T-helper 9 cell (primary cell): Measurements from ENCODE around the gene SLC35F4.

Experiments
- DNase-seq: peaks from one replicate; pipeline ENCODE4 v3.0.0-alpha.2; 2020

Gene SLC35F4

DNA sequence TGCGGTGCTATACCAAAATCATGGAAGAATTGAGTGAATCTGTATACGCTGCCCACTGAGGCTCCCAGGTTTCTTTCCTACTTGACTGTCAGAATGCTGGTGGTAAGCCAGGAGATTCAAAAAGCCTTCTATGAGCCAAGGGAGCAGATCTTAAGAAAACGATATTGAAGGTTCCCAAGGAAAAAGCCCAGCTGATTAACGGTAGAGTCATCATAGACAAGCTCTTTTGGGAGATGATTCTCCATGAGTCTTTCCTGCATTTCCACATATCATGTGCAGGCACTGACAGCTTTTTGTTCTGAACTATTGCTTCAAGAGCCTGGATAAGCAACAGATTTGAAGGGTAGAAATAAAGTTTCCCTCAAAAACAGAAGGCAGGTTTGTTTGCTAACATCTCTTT is 17.5 kb downstream of the SLC35F4 start:
- no peak for DNase-seq

DNA sequence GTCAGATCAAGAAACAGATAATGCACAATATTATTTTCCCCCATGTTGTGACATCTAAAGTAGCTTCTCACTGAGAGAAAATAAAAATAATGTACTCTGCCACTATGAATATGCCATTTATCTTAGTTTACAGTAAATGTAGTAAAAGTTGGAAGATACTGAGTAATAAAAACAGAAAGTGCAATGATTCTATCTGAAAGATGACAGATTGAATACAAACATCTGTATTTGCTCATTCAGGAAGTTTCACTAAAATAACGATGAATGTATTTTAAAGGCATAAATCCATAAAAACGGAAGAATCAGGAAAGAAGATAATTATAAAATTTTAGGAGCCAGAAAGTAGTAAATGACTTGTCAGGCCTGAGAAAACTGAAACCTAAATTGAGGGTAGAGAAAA is 18.2 kb downstream of the SLC35F4 start:
- DNase-seq = no peak

DNA sequence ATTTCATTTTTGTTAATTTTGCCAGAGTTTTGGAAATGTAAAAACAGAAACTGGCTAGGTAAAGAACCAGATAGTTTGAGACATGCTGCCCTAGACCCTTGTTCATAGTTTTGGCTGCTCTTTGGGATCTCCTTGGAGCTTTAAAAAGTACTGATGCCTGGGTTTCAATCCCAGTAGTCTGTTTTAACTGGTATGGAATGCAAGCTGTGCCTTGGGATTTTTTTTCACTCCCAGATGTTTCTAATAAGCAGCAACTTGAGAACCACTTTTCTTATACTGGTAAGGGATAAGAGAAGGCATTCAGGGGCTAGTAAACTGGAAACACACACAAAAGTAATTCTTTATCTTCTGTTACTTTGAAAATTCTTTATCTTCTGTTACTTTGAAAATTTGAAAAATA is 18.8 kb downstream of the SLC35F4 start:
- DNase-seq = no peak

DNA sequence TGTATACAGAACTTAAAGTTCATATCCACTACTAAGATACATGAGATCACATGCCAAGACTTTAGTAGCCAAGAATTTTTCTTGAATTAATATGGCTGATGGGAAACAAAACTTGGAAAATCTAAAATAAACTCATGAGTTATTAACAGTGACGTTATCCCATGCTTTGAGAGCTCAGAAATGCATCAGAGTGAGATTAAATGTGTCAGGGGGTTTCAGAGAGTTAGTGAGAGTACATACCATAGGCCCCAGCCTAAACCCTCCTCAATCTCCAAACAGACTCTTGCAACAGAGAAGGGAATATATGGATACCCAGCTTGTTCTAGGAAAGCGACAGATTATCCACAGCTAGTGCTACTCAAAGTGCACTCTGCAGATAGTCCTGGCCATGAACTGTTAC is 19.3 kb downstream of the SLC35F4 start:
- DNase-seq = no peak

DNA sequence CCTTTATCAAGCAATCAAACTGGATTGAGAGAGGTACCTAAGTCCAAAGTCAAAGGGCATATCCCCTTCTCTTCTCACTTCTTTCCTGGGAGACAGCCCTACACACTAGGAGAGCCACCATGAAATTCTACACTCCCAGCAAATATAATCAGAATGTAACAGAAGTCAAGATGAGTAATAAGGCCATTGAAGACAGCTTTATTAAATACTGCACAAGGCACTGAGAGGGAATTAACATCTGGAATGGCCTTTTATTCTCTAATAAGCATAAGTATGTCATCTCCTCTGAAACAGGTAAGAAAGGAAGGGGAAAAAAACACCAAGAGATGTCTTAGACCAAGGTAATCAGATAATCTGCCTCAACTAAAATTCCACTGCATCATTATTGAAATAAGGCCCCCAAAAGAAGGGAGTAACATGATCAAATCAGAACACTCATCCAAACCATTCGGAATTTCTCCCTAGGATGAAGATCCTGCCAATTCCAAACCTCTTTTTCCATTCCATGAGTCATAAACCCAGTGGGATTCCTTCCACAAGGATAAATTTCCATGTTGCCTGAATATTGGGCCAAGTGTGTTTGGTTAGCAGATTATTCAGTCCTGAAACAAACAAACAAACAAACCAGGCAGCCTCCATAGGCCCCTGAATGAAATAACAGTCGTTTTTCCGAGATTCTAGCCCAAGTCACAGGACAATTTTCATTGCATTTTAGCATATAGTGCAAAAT is 19.9 kb downstream of the SLC35F4 start:
- no peak for DNase-seq

DNA sequence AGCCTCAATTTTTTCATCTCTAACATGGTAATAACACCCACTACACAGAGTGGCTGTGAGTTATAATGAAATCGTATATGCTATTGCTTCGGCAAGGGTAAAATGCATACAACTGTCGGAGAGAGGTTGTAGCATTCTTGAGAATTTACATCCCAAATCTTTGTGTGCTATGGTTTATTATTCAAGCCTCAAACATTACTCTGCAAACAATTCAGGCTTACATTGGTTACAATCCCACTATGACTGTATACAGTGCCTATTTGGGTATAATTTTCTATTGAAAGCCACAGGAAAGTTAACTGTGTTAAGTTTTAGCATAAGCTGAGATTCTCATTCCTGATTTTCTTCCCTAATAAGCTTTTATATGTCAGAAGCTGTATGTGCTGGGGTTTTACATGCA is 20.6 kb downstream of the SLC35F4 start:
- no peak for DNase-seq

DNA sequence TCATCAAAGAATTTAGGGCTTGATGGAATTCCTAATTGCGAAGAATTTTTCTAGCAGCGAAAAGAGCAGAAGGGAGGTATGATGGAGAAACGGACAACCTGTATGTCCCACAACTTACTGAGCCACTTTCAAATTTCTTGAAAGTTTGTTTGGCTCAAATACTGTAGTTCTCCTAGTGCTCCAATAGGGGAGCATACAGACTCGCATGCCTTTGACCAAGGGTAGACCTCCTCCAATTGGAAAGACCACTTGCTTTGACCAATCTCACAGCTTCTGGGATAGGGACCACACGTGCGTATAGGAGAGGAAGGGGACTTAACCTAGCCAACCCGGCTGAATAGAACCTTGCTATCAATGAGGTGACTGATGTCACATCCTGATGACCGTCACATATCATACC is 28.6 kb downstream of the SLC35F4 start:
- DNase-seq = no peak

DNA sequence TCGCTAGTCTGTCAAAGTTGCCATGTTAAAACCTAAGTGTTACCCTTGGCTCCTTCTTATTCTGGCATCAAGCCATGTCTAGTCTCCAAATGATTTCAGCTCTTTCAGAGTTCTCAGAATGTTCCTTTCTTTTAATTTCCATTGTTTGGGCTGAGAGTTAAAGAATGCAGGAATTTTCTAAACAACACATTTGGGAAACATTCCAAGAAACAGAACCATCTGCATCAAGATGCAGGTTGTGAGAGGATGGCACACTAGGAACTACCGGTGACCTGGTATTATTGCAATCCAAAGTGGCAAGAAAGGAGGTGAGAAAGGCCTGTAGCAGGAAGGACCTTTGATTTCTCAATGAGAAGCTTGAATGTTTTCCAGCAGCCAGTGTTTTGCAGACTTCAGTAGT is 30.1 kb downstream of the SLC35F4 start:
- no peak for DNase-seq

DNA sequence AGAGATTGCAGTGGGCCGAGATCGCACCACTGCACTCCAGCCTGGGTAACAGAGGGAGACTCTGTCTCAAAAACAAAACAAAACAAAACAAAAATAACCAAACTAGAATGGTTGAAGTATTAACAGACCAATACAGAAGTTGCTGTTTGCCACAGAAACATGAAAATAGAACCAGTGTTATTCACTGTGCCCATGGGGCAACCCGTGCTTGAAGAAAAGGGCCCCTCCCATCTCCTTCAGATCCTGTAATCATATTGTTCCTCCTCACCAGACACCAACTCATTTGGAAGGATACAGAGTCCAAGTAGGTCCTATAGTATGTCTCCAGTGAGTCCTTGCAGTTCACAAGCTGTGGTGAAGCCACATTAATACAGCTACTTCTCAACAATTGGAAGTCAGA is 30.9 kb downstream of the SLC35F4 start:
- DNase-seq = no peak

DNA sequence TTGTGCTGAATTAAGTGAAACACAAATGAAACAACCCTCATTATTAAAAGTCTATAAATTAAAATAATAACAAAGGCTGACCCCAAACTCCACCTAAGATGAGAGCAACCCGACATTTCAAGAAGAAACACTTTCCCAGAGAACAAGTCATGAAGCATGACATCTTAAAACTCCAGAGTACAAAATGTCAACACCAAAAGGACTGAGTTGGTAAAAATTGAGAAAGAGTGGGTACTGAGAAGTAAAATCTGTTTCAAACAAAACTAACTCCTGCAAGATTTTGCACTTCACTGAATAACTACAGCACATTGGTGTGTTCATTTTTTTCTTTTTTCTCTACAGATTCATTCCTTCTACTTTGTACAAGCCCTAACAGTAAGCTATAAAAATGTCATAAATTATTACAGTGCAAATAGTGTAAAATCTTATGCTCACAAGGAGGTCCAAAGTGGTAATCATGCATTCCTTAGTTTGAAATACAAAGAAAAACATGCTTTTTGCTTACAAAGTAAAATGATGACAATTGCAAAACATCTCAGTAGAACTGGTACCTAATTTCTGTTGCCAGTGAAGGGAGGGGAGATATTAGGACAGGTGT is 31.8 kb downstream of the SLC35F4 start:
- no peak for DNase-seq

DNA sequence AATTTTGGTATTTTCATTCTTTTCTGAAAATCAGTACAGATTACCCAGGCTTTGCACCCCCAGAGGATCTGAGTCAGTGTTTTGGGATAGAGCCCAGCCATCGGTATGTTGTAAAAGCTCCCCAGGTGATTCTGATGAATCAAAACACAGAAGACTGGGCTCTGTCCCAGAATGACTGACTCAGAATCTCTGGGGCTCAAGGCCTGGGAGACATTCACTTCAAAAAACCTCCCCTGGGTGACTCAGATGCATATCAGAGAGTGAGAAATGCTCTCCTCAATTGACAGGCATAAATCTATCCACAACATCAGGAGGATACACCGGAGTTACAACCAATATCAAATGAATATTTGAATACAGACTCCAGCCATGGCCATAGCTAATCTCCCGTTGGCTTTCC is 32.6 kb downstream of the SLC35F4 start:
- no peak for DNase-seq

DNA sequence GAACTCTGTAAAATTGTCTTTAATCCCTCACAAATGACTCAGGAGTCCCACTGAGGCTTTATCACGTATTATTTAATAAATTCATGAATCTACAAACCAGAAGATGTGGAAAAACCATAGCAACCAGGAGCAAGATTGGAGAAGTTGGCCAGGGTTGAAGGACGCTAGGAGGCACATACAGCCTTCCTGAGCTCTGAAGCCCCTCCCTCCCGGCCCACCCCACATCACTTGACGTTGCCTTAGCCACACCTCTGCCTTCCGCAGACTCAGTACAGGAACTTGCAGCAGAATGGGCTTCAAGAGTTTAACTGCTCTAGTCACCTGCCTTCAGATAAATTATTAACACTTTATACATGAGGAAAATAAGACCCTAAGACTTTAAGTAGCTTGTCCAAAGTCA is 33.9 kb downstream of the SLC35F4 start:
- DNase-seq = no peak

DNA sequence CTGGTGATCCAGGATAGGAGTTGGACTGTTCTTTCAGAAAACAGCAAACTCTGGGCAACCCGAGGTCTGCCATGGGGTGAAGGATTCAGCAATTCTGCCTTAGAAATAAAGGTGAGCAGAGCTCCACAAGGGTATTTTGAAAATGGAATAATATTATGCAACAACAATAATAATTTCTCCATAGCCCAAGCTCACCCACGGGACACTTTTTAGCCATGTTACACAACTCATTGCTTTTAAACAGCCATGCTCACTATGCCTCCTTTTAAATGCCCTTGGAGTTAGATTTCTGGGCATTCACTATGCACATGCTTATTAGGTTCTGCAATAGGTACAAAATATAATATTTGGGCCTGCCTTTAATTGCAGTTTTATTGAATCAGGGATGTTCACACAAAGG is 37.2 kb downstream of the SLC35F4 start:
- no peak for DNase-seq

DNA sequence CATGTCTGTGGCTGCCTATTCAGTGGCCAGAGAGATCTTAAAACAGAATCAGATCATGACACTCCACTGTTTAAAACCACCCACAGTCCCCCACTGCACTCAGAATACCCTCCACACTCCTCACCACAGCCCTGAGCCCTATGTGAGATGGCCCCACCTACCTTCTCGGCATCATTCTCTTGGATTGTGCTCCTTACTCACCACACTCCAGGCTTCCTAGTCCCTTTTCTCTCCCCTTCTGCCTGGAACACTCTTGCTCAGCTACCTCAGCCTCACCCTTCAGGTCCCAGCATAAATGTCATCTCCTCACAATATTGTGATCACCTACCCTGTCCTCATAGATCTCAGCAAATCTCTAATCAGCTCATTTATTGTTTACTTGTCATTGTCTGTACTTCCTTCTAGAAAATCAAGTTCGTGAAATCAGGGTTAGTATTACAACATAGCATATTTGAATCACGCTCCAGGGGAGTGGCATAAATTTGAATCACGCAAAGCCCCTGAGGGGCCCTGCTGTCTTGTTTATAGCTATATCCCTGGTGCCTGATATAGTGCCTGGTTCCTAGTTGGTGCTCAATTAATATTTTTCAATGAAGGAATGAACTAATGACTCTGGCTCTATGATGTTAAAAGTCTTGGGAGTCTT is 42.8 kb downstream of the SLC35F4 start:
- no peak for DNase-seq

DNA sequence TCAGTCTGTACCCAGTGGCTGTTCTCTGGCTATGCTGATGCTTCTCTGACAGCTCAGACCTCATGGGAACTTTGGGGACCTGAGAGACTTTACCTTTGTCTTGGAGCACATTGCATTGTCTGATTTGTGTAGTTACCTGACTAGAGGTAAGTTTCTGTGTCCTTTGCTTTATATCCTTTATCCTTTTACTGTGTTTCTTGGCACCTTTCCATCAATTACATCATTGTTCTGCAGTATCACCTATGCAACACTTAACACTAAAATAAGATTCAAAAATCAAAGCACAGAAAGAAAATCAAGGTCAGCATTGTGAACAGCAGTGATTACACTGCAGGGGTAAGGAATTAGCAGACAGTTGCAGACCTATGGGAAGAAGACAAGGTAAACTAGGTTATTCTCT is 43.8 kb downstream of the SLC35F4 start:
- DNase-seq = no peak

DNA sequence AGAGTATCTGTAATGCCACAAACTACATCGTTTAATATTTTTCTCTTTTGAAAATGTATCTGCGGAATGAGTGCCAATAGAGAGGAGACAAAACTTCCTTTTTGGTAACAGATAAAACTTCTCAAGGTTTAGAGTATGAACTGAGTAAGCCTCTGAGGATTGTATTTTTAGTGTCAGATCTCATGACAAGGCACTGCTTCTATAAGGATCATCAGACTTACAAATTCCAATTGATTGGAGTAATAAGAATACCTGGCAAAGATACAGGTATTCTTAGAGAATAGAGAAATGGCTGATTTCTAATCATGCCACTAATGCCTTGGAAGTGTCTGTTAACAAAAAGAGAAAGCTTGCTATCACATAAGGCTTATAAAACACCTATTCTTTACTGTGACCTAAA is 45.3 kb downstream of the SLC35F4 start:
- DNase-seq = no peak

DNA sequence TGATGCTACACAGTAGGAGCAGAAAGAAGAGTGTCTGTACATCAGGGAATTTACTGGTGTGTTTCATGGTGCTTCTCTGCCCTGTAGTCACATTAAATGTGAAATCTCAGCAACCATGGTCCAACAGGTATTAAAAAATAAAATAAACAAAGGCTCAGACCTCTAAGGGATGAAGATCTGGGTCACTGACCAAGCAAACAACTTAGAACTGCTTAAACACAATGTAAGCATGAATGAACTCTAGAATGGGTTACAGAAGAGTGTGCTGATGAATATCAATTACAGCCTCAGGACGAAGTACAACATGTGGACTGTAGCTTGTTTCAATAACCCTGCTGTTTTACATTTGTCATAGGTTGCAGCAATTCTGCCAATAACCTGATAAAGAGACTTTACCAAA is 47.4 kb downstream of the SLC35F4 start:
- DNase-seq = no peak

DNA sequence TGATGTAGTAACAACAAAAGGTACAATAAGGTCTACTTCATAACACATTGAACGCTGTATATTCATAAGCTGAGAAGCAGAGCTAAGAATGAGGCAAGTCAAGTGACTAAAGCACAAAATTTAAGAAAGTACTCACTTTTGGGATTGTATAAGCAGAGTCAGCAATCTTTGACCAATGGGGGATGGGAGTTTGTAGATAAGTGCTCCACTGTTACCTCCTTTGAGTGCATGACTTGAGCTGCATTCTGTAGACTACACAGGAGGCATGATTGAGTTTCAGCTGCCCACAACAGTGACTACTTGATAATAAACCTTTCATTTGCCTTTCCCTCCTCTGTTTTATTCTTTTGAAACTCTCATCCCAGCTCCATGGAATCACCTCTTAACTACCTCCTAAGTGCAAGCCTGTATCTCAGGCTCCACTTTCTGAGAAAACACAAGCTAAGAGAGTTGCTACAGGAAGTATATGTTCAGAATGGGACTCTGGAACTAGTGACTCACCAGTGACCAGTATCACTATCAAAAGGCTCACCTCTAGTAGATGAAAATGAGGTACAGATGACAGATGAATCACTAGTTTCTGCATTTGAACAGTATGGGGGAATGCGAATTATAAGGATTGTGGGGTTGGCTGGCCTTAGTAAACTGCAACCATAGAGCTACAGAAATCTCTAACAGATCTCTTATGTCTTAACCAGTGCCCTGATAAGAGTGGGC is 49.2 kb downstream of the SLC35F4 start:
- DNase-seq = no peak

DNA sequence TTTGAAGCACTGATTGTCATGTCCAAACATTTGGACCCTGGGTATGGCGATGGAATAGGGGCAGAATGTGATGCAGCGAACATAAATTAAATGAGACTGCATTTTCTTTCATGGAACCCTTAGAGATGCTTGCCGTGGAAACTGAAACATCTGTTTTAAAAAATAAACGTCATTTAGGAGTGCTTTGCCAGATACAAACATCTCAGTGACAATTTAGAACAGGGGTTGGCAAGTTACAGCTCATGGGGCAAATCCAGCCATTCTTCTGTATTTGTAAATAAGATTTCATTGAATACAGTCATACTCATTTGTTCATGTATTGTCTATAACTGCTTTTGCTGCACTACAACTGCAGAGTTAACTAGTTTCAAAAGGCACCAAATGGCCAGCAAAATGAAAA is 51.2 kb downstream of the SLC35F4 start:
- DNase-seq = no peak

DNA sequence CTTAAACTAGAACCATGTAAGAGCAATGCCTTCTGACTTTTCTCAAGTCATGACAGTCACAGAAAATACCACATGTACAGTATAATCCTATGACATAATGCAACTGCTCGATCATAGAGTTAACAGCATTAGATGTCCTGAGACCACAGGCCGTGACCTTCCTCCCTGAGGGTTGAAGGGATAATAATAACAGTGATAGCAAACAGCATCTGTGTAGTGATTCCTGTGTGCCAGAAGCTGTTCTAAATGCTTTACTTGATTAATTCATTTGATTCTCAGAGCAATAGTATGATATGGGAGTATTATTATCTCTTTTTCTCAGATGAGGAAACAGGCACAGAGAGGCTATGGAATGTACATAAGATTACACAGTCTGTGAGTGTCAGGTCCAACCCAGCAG is 53.2 kb downstream of the SLC35F4 start:
- no peak for DNase-seq

DNA sequence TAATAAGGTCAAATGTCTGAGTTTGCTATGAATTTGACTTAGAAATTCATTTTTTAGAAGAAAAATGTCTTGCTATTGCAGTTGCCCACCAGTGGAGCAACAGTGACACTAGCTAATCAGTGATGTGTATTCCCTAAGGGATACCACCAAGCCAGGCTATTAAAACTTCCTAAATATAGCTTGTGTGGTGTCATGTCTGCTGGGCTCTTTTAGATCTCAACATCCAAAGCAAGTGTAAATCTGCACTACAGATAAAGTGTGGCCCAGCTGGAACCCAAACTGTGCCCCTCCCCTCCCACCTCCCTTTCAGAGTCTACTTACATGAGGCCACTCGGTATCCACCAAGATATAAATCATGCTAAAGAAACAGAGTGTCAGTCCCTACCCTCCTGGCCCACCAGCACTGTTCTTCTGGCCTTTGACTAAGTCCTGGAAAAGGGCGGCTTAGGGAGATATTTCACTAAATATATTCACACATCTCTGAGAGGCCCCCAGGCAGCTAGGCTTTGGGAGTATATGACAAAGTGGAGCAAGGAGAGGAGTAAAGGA is 53.8 kb downstream of the SLC35F4 start:
- DNase-seq = no peak

DNA sequence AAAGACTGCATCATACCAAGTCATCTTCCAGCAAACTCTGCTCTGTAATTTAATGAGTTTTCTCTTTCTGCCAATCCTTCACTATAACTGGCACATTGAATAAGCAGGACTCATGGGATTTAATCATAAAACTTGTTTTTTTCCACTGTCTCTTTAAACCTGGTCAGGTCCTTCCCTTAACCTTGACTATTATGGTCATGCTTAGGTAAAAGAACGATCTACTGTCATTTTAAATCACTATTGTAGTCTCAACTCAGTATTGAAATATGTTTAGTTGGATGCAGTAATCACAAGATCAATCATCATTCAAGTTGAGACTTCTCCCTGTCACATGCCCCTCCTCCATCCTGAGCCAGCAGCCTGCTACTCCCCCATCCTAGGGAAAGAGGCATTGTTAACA is 56.1 kb downstream of the SLC35F4 start:
- DNase-seq = no peak

DNA sequence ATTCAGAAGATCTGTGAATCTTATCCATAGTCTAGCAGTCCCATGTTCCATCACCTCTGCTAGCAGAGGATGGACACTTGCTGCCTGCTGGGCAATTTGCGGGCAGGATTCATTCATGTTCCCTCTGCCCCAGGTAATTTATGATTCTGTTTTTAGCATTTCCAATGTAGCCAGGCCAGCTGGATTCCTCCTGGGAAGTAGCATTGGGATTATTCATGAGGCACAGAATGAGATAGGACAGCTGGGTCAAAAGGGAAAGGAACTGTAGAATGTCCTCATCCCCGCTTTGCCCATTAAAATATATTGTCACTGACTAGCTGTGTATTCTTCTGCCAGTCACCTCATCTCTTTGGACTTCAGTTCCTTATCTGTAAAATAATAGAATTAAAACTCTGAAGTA is 68.7 kb downstream of the SLC35F4 start:
- DNase-seq = no peak

DNA sequence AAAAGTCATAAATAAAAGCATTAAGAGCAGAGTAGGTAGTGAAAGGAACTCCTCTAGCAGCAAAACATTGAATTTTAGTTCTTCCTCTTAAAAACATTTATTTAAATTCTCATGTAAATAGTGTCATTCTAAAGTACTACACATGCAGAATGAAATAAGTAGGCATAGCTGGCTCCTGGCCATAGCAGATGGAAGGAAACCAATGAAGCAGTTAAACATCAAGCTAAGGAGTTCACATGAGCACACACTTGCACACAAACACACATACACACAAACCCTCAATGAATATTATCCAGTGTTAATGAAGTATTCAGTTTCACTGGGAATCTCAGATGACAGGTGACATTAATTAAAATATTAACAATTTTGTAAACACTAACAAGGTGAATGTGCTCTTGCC is 69.3 kb downstream of the SLC35F4 start:
- DNase-seq = no peak
